ENCODE measurements around the gene TRAF7. TPM values are rescaled to one million over a fixed set of nuclear protein-coding genes. Genes with fewer than 3 reads are reported as not detected.
A peak's percentile ranks its signal among the peaks of the same experiment; 100 is the strongest.
"Not testable (repeated sequence)": the region's sequence is repeated elsewhere in the genome, so short reads cannot be mapped to it uniquely, and the experiment has no call there.

The TRAF7 gene
- total RNA-seq, 2 donors from 2014 or later = 102 to 131 TPM

DNA sequence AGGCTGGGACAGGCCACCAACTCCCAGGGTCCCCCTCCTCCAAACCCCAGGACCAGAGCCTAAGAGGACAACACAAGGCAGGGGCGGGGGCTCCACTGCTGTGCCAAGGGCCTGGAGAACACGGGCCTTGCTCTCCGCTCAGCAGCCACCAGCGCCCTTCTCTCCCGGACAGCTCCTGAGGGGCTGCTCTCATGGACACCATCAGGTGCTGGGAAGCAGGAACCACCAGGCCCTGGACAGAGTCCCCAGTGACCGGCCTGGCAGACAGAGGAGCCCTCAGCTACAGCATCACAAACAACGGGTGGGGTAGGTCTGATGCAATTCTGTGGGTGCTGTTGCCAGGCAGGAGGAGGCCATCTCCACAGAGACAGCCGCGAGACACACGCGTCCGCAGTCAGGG is 21.8 kb upstream of the TRAF7 start:
- intact Hi-C loops (cut with DNase I); H3K4me3 ChIP-seq; H3K9me3 ChIP-seq; H3K36me3 ChIP-seq; DNase-seq; H3K27me3 ChIP-seq; H3K9ac ChIP-seq (ENCODE audit: low read depth in 2 of 2, low read length in 2 of 2); H3K27ac ChIP-seq; H3K4me1 ChIP-seq: not testable (repeated sequence)

DNA sequence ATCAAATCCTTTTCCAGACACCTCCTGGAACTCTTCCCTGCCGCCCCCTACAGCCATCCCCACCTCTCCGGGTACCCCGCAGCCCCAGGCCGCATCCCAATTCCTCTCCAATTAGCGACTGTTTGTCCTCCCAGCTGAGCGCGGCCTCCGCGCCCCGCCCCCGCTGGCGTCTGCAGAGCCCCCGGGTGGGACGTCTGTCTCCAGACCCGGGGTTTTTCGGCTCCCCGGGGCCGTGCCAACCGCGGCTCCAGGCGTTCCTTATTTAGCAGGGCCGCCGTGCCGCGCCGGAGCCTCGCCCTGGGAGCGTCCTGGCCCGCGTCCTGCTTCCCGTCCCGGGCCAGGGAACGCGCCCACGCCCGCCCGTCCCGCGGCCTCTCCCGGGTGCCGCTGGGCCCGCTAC is 20.5 kb upstream of the TRAF7 start:
- H3K4me1 ChIP-seq, H3K27ac ChIP-seq, DNase-seq, H3K27me3 ChIP-seq, H3K9me3 ChIP-seq, H3K36me3 ChIP-seq: not testable (repeated sequence)
- intact Hi-C loops (cut with DNase I) = loop anchor here (5.0 kb wide), 1 partner anchor 48 kb away; no protein-coding TSS in a partner anchor
- peak overlapping the region; percentile 44 for H3K4me3 ChIP-seq
- H3K9ac ChIP-seq (ENCODE audit: low read depth in 2 of 2, low read length in 2 of 2) = peak overlapping the region in 1 of 2 donors; percentile 24

GRCh38 chr16:2135770-2136490 is 19.7 kb upstream of the TRAF7 start, which contains the start of gene PKD1:
Gene PKD1 (minus strand): TSS chr16:2135898. CDS start chr16:2135689, 209 bp downstream.
- peak; percentile 99 for DNase-seq
- Histone ChIP-seq H3K4me3 (peak within 1 kb of the TSS; percentile 44), H3K9ac (ENCODE audit: low read depth in 2 of 2, low read length in 2 of 2) (peak within 1 kb of the TSS; percentile 24 to 46), H3K27ac (peak within 1 kb of the TSS; percentile 60)
- H3K9me3 ChIP-seq, H3K27me3 ChIP-seq, H3K4me1 ChIP-seq, H3K36me3 ChIP-seq: not testable (repeated sequence)
- intact Hi-C loops (cut with DNase I) = loop anchor here (5.0 kb wide), 1 partner anchor 49 kb away; no protein-coding TSS in a partner anchor

DNA sequence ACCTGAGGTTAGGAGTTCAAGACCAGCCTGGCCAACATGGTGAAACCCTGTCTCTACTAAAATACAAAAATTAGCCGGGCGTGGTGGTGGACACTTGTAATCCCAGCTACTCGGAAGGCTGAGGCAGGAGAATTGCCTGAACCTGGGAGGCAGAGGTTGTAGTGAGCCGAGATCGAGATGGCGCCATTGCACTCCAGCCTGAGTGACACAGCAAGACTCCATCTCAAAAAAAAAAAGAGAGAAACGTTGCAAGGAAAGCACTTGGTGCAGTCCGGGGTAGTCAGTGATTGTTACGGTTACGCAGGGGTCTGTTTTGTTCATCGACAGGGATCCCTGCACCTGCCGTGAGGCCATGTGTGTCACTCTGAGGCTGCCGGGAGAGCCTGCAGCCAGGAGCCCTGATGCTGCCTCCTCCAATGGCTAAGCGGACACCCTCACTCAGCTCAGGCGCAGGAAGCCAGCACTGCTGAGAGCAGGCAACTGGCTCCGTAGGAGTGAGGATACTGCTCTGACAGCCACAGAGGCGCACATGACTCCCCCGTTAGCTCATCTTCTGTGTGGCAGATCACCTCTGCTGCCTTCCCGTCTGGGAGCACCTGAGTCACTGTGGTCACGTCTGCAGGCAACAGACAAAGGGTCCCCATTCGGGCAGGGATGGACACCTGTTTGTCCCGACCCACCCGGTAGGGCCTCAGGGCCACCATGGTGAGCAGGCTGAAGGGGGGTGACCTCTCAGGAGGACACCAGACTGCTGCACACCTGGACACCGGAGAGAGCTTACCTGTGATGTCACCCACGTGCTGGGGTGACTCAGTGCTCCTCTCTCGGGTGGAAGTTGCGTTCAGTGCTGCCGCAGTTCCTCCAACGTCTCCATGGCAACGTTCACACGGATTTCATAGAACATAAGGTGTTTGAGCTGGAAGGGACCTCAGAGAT is 12.4 kb upstream of the TRAF7 start:
- Histone ChIP-seq H3K4me1 (peaks cover 10% of the 10 kb centered on the region), H3K27me3 (no peaks in the 10 kb centered on the region), H3K36me3 (no peaks in the 10 kb centered on the region), H3K9ac (ENCODE audit: low read depth in 2 of 2, low read length in 2 of 2) (no peak overlapping the region), H3K4me3 (no peak overlapping the region), H3K9me3 (no peaks in the 10 kb centered on the region), H3K27ac (no peak overlapping the region)
- intact Hi-C loops (cut with DNase I) = loop anchor here (5.0 kb wide), 1 partner anchor 121 kb away; no protein-coding TSS in a partner anchor
- no peak for DNase-seq
- TF ChIP-seq, protein P1, sequence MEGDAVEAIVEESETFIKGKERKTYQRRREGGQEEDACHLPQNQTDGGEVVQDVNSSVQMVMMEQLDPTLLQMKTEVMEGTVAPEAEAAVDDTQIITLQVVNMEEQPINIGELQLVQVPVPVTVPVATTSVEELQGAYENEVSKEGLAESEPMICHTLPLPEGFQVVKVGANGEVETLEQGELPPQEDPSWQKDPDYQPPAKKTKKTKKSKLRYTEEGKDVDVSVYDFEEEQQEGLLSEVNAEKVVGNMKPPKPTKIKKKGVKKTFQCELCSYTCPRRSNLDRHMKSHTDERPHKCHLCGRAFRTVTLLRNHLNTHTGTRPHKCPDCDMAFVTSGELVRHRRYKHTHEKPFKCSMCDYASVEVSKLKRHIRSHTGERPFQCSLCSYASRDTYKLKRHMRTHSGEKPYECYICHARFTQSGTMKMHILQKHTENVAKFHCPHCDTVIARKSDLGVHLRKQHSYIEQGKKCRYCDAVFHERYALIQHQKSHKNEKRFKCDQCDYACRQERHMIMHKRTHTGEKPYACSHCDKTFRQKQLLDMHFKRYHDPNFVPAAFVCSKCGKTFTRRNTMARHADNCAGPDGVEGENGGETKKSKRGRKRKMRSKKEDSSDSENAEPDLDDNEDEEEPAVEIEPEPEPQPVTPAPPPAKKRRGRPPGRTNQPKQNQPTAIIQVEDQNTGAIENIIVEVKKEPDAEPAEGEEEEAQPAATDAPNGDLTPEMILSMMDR (IDR thresholded peaks at IDR 0.05) = no peak

DNA sequence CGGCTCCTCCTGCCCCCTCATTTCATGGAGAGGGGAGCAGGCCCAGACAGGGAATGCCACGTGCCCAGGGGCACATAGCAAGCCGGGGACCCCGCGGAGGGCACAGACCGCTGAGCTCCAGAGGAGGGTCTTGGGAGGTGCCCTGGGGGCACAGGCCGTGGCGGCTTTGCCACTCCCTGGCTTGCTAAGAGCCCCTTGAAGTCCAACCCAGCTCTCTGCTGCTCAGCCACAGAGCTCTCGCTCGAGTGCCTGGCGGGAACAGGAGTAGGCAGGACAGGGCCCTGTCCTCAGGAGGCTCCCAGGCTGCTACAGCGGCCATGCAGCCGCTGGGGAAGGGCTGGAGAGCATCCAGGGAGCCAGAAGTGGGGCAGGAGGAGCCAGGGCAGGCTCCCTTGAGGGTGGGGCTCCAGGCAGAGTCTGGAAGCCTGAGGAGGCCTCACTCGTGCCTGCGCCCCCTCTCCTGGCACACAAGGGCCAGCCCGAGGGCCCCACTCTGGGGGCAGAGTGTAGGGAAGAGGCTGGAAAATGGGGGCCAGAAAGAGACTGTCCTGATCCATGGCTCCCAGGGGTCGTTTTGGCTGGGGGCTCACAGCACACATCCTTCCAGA is 11.6 kb upstream of the TRAF7 start:
- Histone ChIP-seq H3K9me3 (no peaks in the 10 kb centered on the region), H3K27me3 (no peaks in the 10 kb centered on the region), H3K4me1 (peaks cover 10% of the 10 kb centered on the region), H3K36me3 (no peaks in the 10 kb centered on the region), H3K4me3 (no peak overlapping the region), H3K9ac (ENCODE audit: low read depth in 2 of 2, low read length in 2 of 2) (no peak overlapping the region), H3K27ac (no peak overlapping the region)
- TF ChIP-seq, protein P1 (IDR thresholded peaks at IDR 0.05) = no peak
- DNase-seq = no peak
- intact Hi-C loops (cut with DNase I) = loop anchor here (5.0 kb wide), 1 partner anchor 122 kb away; no protein-coding TSS in a partner anchor

DNA sequence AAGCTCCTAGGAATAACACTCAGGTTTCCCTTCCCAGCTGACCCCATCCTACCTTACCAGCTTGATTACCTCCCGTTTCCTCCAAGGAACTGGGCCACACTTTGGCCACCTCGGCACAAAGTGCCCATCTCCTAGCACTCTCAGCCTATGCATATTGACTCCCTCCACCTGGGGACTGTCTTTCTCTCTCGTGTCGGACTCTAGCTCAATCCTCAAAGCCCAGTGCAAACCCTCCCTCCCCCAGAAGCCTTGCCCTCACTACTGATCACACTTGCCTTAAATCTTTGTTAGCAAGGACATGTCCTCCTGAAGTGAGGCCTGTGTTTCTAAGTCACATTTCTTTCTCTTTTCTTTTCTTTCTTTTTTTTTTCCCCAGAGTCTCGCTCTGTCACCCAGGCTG is 9.7 kb upstream of the TRAF7 start:
- Histone ChIP-seq H3K9me3 (no peaks in the 10 kb centered on the region), H3K9ac (ENCODE audit: low read depth in 2 of 2, low read length in 2 of 2) (no peak overlapping the region), H3K27me3 (no peaks in the 10 kb centered on the region), H3K4me1 (peaks cover 15% of the 10 kb centered on the region), H3K27ac (no peak overlapping the region), H3K36me3 (no peaks in the 10 kb centered on the region), H3K4me3 (no peak overlapping the region)
- DNase-seq = no peak
- TF ChIP-seq, protein P1 (IDR thresholded peaks at IDR 0.05) = no peak
- intact Hi-C loops (cut with DNase I) = no loop called here

Data from colonic mucosa (tissue), 4 donors.